ENCODE measurements around the gene PDE4D. TPM values are rescaled to one million over a fixed set of nuclear protein-coding genes. Genes with fewer than 3 reads are reported as not detected.

The PDE4D gene
- total RNA-seq, 1 donor from 2014 or later: 14.2 TPM

- no peak overlapping the region for H3K4me3 ChIP-seq (ENCODE audit: insufficient read depth, low read depth, low read length)
- no peak for FAIRE-seq
- H3K27me3 ChIP-seq (ENCODE audit: insufficient read depth, low read length): no peaks in the 10 kb centered on the region
- no peaks in the 10 kb centered on the region for H3K36me3 Mint-ChIP-seq (ENCODE audit: low read depth, unreplicated experiment)
- no peak overlapping the region for H3K4me3 Mint-ChIP-seq (ENCODE audit: unreplicated experiment)
- no peaks in the 10 kb centered on the region for H3K27me3 Mint-ChIP-seq (ENCODE audit: low read depth, unreplicated experiment)
- TF ChIP-seq EZH2 (IDR thresholded peaks at IDR 0.05; ENCODE audit: insufficient read depth, low read length) (no peak), CTCF (IDR thresholded peaks at IDR 0.05; ENCODE audit: insufficient read depth, low read depth, low read length) (no peak)
- no peaks in the 10 kb centered on the region for H3K9me3 ChIP-seq (ENCODE audit: insufficient read depth, low read depth, low read length)
- no peak overlapping the region for H3K9ac ChIP-seq (ENCODE audit: low read length)
- no peak overlapping the region for H3K4me2 ChIP-seq (ENCODE audit: low read length)
- no peaks in the 10 kb centered on the region for H3K36me3 ChIP-seq (ENCODE audit: insufficient read depth, low read length)
- peaks cover 14% of the 10 kb centered on the region for H3K4me1 ChIP-seq (ENCODE audit: insufficient read depth, low read length)
- no peaks in the 10 kb centered on the region for H3K79me2 ChIP-seq (ENCODE audit: insufficient read depth, low read length)
- H3K27ac Mint-ChIP-seq (ENCODE audit: unreplicated experiment): peak overlapping the region; percentile 59
- no peak overlapping the region for H2AFZ ChIP-seq (ENCODE audit: low read depth, low read length)
- no peaks in the 10 kb centered on the region for H4K20me1 ChIP-seq (ENCODE audit: insufficient read depth, low read length)
- DNase-seq (ENCODE audit: low read depth): no peak
- H3K9me3 Mint-ChIP-seq (ENCODE audit: unreplicated experiment): no peaks in the 10 kb centered on the region
- no peak overlapping the region for H3K27ac ChIP-seq (ENCODE audit: low read depth, low read length)
- H3K4me1 Mint-ChIP-seq (ENCODE audit: low read depth, unreplicated experiment): peaks cover 17% of the 10 kb centered on the region
Observed at GRCh38 chr5:58926541-58926935, 967.0 kb downstream of the PDE4D start.

GRCh38 chr5:58925627-58926540 lies 967.6 kb downstream of the PDE4D start:
- FAIRE-seq: no peak
- no peaks in the 10 kb centered on the region for H4K20me1 ChIP-seq (ENCODE audit: insufficient read depth, low read length)
- H2AFZ ChIP-seq (ENCODE audit: low read depth, low read length): no peak overlapping the region
- no peaks in the 10 kb centered on the region for H3K36me3 ChIP-seq (ENCODE audit: insufficient read depth, low read length)
- H3K27me3 ChIP-seq (ENCODE audit: insufficient read depth, low read length): no peaks in the 10 kb centered on the region
- DNase-seq (ENCODE audit: low read depth): peak; percentile 32
- H3K4me3 ChIP-seq (ENCODE audit: insufficient read depth, low read depth, low read length): no peak overlapping the region
- no peak overlapping the region for H3K9ac ChIP-seq (ENCODE audit: low read length)
- TF ChIP-seq EZH2 (IDR thresholded peaks at IDR 0.05; ENCODE audit: insufficient read depth, low read length): no peak
- TF ChIP-seq CTCF (IDR thresholded peaks at IDR 0.05; ENCODE audit: insufficient read depth, low read depth, low read length): no peak
- peaks cover 23% of the 10 kb centered on the region for H3K4me1 Mint-ChIP-seq (ENCODE audit: low read depth, unreplicated experiment)
- H3K27ac Mint-ChIP-seq (ENCODE audit: unreplicated experiment): no peak overlapping the region
- no peak overlapping the region for H3K4me3 Mint-ChIP-seq (ENCODE audit: unreplicated experiment)
- H3K9me3 Mint-ChIP-seq (ENCODE audit: unreplicated experiment): no peaks in the 10 kb centered on the region
- no peaks in the 10 kb centered on the region for H3K36me3 Mint-ChIP-seq (ENCODE audit: low read depth, unreplicated experiment)
- no peak overlapping the region for H3K27ac ChIP-seq (ENCODE audit: low read depth, low read length)
- H3K9me3 ChIP-seq (ENCODE audit: insufficient read depth, low read depth, low read length): no peaks in the 10 kb centered on the region
- no peaks in the 10 kb centered on the region for H3K79me2 ChIP-seq (ENCODE audit: insufficient read depth, low read length)
- no peaks in the 10 kb centered on the region for H3K27me3 Mint-ChIP-seq (ENCODE audit: low read depth, unreplicated experiment)
- peaks cover 16% of the 10 kb centered on the region for H3K4me1 ChIP-seq (ENCODE audit: insufficient read depth, low read length)
- no peak overlapping the region for H3K4me2 ChIP-seq (ENCODE audit: low read length)

GRCh38 chr5:58924306-58924705 lies 969.2 kb downstream of the PDE4D start:
- Histone ChIP-seq H3K9ac (ENCODE audit: low read length) (no peak overlapping the region), H3K27ac (ENCODE audit: low read depth, low read length) (no peak overlapping the region), H3K27me3 (ENCODE audit: insufficient read depth, low read length) (no peaks in the 10 kb centered on the region), H3K9me3 (ENCODE audit: insufficient read depth, low read depth, low read length) (no peaks in the 10 kb centered on the region), H3K4me1 (ENCODE audit: insufficient read depth, low read length) (peaks cover 19% of the 10 kb centered on the region), H3K4me2 (ENCODE audit: low read length) (no peak overlapping the region), H3K79me2 (ENCODE audit: insufficient read depth, low read length) (no peaks in the 10 kb centered on the region), H2AFZ (ENCODE audit: low read depth, low read length) (peak overlapping the region; percentile 29), H3K4me3 (ENCODE audit: insufficient read depth, low read depth, low read length) (no peak overlapping the region), H4K20me1 (ENCODE audit: insufficient read depth, low read length) (no peaks in the 10 kb centered on the region), H3K36me3 (ENCODE audit: insufficient read depth, low read length) (no peaks in the 10 kb centered on the region)
- no peak overlapping the region for H3K4me3 Mint-ChIP-seq (ENCODE audit: unreplicated experiment)
- H3K4me1 Mint-ChIP-seq (ENCODE audit: low read depth, unreplicated experiment): peaks cover 27% of the 10 kb centered on the region
- no peaks in the 10 kb centered on the region for H3K27me3 Mint-ChIP-seq (ENCODE audit: low read depth, unreplicated experiment)
- H3K36me3 Mint-ChIP-seq (ENCODE audit: low read depth, unreplicated experiment): no peaks in the 10 kb centered on the region
- H3K27ac Mint-ChIP-seq (ENCODE audit: unreplicated experiment): no peak overlapping the region
- no peaks in the 10 kb centered on the region for H3K9me3 Mint-ChIP-seq (ENCODE audit: unreplicated experiment)
- FAIRE-seq (no peak), DNase-seq (ENCODE audit: low read depth) (peak; percentile 28)
- TF ChIP-seq EZH2 (IDR thresholded peaks at IDR 0.05; ENCODE audit: insufficient read depth, low read length) (no peak), CTCF (IDR thresholded peaks at IDR 0.05; ENCODE audit: insufficient read depth, low read depth, low read length) (no peak)

Data from astrocyte (in vitro differentiated cells and primary cell).